Ovary (tissue), 3 donors: Measurements from ENCODE around the gene TMEM150B.

ENCODE experiments used
- CTCF ChIP-seq, 3 donors: fragments of 450-650 bp in 2 of 3; fragments of 200-600 bp in 1 of 3; IDR thresholded peaks; one replicate each; pipeline versions ENCODE4 v1.5.1 to v1.8.0; 2016 to 2022; ENCODE audit warnings: antibody characterized with exemption in 3 of 3, mild to moderate bottlenecking in 1 of 3
- EP300 ChIP-seq: sonication (generic); formaldehyde crosslinking; IDR thresholded peaks from one replicate; pipeline ENCODE4 v1.6.1; 2017; ENCODE audit warnings: antibody characterized with exemption
- POLR2A ChIP-seq: fragments of 450-650 bp; IDR thresholded peaks from one replicate; pipeline ENCODE4 v1.6.1; 2017; ENCODE audit warnings: antibody characterized with exemption, mild to moderate bottlenecking, moderate library complexity
- donor health status: DM: no; HTN: no; CAD: no.

- TF ChIP-seq CTCF (IDR thresholded peaks at IDR 0.05): no peak
- no peak for TF ChIP-seq POLR2A
- no peak for TF ChIP-seq EP300
Observed at GRCh38 chr19:55266840-55267239, 58.3 kb downstream of the TMEM150B start.
